CMK (cell line): Measurements from ENCODE around the gene CRP.
"Not testable (repeated sequence)": the region's sequence is repeated elsewhere in the genome, so short reads cannot be mapped to it uniquely, and the experiment has no call there.

ENCODE experiments used
- DNase-seq: peaks from one replicate; pipeline ENCODE4 v3.0.0-alpha.2; 2010; ENCODE audit warnings: low read depth

The CRP gene

DNA sequence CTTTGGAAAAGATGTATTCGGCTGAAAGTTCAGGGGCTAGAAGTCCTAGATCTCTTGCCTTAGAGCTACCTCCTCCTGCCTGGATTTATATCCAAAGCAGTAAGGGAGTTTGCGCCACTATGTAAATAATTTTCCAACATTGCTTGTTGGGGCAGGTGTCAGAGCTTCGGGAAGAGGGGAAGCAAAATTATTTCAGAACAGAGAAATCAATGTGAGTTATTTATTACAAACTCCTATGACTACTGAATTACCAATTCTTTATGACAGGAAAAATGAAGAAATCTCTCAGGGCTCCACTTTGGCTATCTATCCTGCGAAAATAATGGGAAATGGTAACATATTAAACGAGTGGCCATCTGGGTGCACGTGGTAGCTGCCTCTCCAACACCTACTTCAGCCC is at the start of gene CRP:
CRP (minus strand) TSS at position 61 of the 400 bp plus-strand sequence. CDS start 104 bp downstream, outside the sequence.
- DNase-seq: no peak

- DNase-seq: peak; percentile 38
Observed at GRCh38 chr1:159763686-159764085, 49.3 kb upstream of the CRP start.

DNA sequence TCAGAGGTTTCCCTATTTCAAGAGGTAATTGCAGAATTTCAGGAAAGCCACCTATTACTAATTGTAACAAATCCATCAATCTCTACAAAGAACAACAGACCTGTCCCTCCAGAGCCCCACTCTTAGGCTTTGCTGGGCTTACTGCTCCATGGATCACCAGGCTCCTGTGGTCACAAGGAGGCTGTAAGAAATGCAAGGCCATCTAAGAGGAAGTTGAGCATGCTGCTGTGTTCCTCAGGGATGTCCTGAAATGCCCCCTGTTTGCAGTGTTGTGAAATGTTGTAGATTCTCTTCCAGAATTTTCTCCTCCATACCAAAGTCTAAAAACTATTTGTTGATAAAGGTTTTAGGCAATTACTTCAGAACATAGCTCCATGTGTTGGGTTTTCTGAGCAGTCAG is 42.0 kb upstream of the CRP start:
- DNase-seq: peak; percentile 15

DNA sequence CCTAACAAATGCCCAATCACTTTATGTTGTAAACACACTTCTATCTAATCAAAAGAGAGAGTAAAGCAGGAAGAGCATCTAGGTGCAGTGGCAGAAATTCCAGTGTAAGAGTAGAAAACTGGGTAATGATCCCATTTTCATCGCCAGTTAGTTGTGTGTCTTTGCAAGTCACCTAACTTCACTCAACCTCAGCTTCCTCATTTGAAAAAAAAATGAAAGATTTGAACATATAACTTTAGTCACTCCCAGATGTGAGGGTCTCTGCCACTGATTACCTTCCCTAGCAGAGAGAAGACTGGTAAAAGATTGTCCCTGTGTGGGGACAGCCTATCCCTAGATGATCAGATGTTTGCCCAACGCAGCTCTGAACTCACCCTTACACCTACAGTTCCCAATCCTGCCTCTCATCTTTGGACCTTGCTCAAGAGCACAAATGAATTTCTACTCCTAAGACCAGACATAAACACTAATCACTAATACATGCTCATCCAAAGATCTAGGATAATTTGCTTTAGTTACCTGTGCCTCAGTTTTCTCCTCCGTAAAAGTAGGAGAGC is 41.1 kb upstream of the CRP start:
- DNase-seq: no peak

GRCh38 chr1:159753386-159753785 is 39.0 kb upstream of the CRP start:
- DNase-seq: no peak

- no peak for DNase-seq
Observed at GRCh38 chr1:159752135-159752580, 37.8 kb upstream of the CRP start.

GRCh38 chr1:159751031-159751430 is 36.6 kb upstream of the CRP start:
- no peak for DNase-seq

GRCh38 chr1:159750621-159751020 is 36.2 kb upstream of the CRP start:
- DNase-seq: no peak

DNA sequence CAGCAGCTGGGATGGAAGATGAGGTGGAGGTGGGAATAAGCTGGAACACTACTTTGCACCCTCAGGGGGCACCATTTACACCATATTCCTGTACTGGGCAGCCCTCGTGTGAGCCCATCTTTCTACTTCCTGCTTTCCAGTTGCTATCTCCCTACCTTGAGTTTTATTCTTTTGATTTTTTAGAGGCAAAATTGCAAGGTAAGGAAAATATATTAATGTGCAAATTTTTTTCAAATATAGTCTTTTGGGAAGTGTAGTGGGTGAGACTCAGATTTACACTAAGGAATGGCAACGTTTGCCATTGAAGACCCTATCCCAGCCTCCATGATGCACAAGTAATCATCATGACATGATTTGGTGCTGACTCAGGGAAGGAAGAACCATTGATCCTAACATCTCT is 35.2 kb upstream of the CRP start:
- no peak for DNase-seq

- DNase-seq: no peak
Observed at GRCh38 chr1:159748370-159748769, 34.0 kb upstream of the CRP start.

- DNase-seq: peak; percentile 46
Observed at GRCh38 chr1:159746666-159747065, 32.3 kb upstream of the CRP start.

GRCh38 chr1:159743651-159744410 is 29.4 kb upstream of the CRP start:
- DNase-seq: peak; percentile 57

DNA sequence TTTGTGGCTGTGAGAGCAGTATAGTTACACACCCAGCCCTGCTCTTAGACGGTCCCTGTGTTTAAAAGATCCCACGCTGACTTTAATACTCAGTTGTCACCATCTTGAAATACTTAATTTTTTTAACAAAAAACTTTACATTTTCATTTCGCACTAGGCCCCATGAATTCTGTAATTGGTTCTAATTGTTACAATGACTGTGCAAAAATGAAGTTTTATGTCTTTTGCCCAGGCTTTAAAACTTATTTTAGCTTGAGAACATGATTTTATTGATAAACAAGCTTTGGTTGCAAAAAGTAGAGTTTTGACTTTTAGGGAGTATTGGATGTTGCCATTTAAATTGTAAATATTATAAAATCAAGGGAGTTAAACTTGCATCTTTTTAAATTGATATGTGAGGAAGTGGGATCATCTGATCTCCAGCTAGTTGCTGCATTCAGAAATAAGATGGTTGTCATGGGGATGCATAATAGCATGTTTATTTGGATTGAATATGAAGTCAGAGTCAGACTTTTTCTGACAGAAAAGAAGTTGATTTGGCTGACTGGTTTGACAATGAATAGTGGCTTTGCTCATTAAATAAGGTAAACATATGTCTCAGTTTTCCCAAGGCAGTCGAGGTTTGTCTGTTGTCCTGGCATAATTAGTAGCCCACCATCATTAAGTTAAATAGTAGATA is 23.0 kb upstream of the CRP start:
- no peak for DNase-seq

DNA sequence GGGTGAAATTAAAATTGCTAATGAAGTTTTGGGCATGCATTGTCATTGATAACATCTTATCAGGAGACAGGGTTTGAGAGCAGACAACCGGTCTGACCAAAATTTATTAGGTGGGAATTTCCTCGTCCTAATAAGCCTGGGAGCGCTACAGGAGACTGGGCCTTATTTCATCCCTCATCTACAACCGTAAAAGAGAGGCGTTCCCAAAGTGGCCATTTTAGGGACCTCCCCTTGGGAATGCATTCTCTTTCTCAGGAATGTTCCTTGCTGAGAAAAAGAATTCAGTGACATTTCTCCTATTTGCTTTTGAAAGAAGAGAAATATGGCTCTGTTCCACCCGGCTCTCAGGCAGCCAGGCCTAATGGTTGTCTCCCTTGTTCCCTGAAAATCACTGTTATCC is 8.8 kb upstream of the CRP start:
- not testable (repeated sequence) for DNase-seq

DNA sequence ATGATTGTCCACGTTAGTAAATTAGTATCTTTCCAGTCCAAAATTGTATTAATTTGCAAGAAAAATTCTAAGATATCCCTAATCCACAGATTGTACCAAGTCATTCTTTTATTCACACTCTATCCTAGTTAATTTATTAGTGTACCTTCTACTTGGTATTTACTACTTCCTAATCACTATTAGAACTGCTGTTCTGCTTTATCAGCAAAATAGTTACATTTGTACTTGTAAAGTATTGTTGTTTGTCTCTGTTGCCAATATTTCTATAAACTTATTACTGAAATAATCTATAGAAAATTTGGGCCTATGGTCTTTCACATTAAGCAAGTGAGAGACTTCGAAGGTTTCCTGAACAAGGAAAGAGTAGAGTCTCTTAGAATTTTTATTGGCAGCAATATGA is 5.6 kb upstream of the CRP start:
- no peak for DNase-seq

DNA sequence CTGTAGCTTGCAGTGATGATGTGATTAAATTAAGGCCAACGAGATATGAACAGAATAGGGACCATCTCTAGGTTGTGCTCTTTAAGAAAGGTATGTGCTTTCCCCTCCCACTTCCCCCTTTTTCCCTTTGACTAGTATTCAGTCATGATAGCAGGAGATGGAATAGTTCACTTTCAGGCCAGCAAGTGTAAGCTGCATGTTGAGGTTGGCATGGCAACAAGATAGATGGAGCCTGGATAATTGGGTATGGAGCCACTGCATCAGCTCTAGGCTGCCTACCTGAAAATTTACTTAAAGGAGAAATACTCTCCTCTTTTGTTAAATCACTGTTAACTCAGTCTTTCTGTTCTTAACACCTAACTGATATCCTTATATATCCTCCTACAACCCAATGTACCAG is 1.5 kb upstream of the CRP start:
- no peak for DNase-seq

GRCh38 chr1:159712080-159712479 is 2.3 kb downstream of the CRP start:
- DNase-seq: no peak

- DNase-seq: no peak
Observed at GRCh38 chr1:159707472-159708260, 6.7 kb downstream of the CRP start.

DNA sequence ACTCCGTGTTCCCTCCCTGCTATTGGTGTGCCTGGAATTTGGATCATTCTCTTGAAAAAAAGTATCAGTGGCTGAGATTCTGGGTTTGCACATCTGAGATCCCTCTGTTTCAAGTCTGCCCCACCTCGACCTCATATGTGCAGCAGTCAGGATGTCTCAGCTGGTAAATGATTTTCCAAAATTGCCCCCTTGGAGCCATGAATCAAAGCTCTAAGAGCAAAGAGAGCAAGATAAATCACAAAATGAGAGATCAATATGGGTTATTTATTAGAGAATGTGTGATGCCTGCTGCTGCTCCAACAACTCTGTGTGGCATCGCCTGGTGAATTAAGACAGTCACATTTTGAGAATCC is 8.5 kb downstream of the CRP start:
- no peak for DNase-seq

DNA sequence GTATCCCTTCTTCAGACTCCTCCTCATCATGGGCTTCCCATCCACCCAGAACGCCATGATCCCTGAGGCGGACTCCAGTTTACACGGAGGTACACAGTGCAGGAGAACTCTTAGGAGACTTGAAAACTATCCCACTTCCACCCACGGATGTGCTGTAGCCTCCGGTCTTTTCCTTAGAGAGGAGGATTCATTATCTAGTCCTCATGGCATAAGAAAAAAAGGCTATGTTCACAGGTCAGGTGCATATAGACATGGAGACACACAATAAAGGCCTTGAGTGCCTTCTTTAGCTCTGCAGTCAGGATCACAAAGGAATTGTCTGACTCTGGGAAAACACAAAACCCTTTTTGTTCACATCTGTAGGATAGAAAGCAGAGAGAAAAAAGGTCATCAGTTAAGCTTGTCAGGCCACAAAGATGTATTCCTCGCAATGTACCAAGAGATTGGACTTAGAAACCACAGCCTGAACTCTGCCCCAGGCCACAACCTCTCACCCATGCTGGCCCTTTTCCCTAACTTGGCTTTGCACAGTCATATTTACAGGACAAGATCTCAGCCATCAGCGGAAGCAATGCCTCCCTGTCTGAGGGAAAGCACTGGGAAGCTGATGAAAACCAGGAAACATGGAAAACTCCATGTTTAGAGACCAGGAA is 9.0 kb downstream of the CRP start:
- DNase-seq: no peak

- DNase-seq: no peak
Observed at GRCh38 chr1:159704481-159704880, 9.9 kb downstream of the CRP start.

GRCh38 chr1:159700312-159700711 is 14.1 kb downstream of the CRP start:
- no peak for DNase-seq
